Globus pallidus (tissue), 1 donor: ENCODE results near the gene PARS2.

Experiments
- DNase-seq: peaks from one replicate; pipeline ENCODE4 v3.0.0-alpha.2; 2015; ENCODE audit warnings: low spot score

PARS2 gene

GRCh38 chr1:54736685-54737084, 27.6 kb downstream of the PARS2 start:
- DNase-seq = no peak

DNA sequence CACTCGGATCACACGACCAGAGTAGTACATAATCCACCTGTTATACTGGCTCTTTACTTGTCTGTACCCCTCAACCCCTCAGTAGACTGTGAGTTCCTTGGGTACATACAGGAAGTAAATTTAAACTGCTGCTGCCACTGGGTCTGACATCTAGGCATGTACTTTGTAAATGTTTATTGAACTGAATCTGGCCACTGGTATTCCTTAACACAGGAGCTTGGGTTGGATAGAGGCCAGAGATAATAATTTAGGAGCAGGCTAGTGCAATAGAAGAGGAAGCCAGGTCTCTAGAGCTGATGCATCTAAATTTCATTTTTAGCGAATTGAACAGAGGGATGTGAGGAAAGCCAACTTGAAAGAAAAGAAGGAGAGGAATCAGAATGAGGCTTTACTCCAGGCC, 36.3 kb downstream of the PARS2 start:
- DNase-seq = no peak

GRCh38 chr1:54724771-54725170, 39.6 kb downstream of the PARS2 start:
- no peak for DNase-seq

DNA sequence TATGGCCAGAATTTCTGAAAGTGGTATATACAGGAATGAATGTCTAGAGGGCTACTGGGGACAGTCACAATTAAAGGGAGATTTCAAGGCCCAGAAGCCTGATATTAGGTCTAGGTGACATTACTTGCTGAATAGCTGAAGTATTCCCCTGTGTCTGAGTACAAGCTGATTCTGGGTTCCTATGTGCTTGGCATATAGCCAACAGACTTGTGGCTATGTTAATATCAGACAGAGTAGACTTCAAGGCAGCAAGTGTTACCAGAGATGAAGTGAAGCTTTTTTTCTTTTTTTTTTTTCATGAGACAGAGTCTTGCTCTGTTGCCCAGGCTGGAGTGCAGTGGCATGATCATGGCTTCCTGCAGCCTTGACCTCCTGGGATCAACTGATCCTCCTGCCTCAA, 40.3 kb downstream of the PARS2 start:
- no peak for DNase-seq

DNA sequence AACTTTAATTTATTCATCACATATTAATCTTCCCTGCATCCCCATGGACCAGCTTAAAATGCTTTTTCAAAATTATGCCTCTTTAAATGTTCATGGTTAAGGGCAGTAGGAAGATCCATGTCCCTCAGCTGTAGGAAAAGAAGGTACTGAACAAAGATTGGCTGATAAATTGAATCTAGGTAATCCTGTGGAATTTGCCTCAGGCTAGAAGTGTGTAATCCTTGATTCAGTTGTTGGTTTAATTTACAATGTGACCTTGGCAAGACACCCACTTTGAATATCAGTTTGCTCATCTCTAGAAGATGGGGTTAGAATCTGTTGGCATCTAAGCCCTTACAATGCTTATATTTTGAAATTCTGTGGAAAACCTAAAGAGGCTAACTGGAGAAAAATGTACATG, 42.6 kb downstream of the PARS2 start:
- no peak for DNase-seq

GRCh38 chr1:54716299-54717047, 47.9 kb downstream of the PARS2 start:
- DNase-seq = no peak

DNA sequence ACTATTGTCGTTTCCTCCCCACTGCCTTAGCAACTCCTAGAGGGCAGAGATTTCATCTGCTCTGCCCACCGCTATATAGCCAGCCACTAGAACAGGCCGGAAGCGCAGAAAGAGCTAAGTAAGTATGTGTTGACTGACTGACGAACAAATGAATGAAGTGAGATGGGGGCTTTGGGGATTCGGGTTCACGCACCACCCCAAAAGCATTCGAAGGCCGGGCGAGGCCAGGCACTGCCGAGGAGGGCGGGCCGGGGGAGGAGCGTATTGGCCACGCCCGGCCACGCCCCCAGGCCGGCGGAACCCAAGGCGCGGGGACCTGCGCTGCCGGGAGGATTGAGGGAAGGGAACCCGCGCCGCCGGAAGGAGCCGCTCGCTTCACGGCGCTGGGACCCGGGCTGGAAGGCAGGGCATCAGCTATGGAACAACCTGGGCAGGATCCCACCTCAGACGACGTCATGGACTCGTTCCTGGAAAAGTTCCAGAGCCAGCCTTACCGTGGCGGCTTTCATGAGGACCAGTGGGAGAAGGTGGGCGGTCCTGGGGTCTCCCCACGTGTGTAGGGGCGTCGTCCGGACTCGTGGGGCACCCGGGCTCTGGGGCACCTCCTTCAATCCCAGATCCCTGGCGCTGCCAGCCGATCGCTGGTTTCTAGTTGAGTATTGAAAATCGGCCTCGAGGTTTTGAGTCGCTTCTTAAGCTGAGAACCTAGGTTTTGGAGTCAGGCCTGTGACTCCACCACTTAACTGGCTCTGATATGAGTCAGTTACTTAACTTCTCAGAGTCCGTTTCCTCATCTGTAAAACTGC, 48.6 kb downstream of the PARS2 start, which contains the start of gene TTC4:
TTC4 (plus strand) TSS at position 369 of the 806 bp plus-strand sequence; CDS start at position 417, 48 bp downstream.
- DNase-seq = peak; percentile 80

- DNase-seq = no peak
Observed at GRCh38 chr1:54714881-54715492, 49.3 kb downstream of the PARS2 start.

- no peak for DNase-seq
Observed at GRCh38 chr1:54711536-54711935, 52.8 kb downstream of the PARS2 start.

- DNase-seq = no peak
Observed at GRCh38 chr1:54710841-54711240, 53.5 kb downstream of the PARS2 start.

GRCh38 chr1:54710434-54710833, 53.9 kb downstream of the PARS2 start:
- DNase-seq = no peak

DNA sequence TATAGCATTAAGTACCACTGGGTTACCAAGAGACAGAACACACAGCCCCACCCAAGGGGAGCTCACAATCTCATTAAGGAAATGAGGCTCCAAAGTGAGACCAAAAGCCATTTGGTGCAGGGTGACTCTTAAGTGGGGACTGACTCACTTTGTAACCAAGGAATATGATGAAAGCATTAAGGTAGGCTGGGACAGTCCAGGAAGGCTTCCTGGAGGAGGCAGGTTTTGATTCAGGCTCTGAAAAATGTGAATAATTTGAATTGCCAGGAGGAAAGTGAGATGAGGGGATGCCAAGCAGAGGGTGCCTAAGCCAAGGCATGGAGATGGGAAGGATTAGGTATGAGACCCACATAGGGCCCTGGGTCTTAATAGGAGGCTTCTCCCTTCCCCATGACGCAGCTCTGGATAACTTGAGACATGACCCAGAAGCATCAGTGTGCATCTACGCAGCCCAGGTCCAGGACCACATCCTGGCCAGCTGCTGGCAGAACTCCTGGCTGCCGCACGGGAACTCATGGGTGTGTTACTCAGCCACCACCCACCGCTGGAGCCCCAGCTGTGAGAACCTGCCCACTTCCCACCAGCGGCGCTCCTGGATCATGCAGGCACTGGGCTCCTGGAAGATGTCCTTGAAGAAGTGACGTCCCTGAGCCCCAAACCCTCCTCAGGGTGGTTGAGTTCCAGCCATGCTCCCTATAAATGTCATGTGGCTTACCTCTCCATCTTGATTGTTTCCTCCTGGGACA, 54.6 kb downstream of the PARS2 start:
- DNase-seq = no peak

DNA sequence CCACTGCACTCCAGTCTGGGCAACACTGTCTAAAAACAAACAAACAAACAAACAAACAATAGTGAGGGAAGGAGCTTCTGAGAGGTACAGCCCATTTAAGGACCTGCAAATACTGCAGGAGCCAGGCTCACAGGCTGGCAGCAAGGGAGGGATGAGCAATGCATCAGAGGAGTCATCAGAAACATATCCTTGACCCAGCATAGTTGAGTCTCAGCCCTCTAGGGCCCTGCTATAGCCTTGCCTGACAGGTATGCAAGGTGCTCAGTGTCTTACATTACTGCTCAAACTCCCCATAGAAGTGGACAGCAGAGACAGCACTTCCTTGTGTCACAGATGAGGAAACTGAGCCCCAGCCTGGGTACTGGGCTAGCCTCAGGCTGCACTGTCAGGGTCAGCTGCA, 55.9 kb downstream of the PARS2 start:
- no peak for DNase-seq
